Measurements from ENCODE around the gene TUNAR.

Gene TUNAR

GRCh38 chr14:95876761-95877538 lies at the start of gene TUNAR:
TSS of gene TUNAR (plus strand) at chr14:95876832.
- no peak for DNase-seq

GRCh38 chr14:95828649-95829265 lies 47.9 kb upstream of the TUNAR start:
- DNase-seq = no peak

- no peak for DNase-seq
Observed at GRCh38 chr14:95829321-95829720, 47.3 kb upstream of the TUNAR start.

- no peak for DNase-seq
Observed at GRCh38 chr14:95830386-95830785, 46.2 kb upstream of the TUNAR start.

GRCh38 chr14:95831041-95831440 lies 45.6 kb upstream of the TUNAR start:
- no peak for DNase-seq

GRCh38 chr14:95831468-95831867 lies 45.2 kb upstream of the TUNAR start:
- no peak for DNase-seq

GRCh38 chr14:95832012-95832411 lies 44.6 kb upstream of the TUNAR start:
- no peak for DNase-seq

GRCh38 chr14:95833429-95833828 lies 43.2 kb upstream of the TUNAR start:
- DNase-seq = no peak

GRCh38 chr14:95834496-95834895 lies 42.1 kb upstream of the TUNAR start:
- no peak for DNase-seq

GRCh38 chr14:95835121-95835730 lies 41.4 kb upstream of the TUNAR start:
- DNase-seq = no peak

GRCh38 chr14:95838862-95839261 lies 37.8 kb upstream of the TUNAR start:
- no peak for DNase-seq

GRCh38 chr14:95840094-95840700 lies 36.4 kb upstream of the TUNAR start:
- DNase-seq = no peak

- no peak for DNase-seq
Observed at GRCh38 chr14:95841668-95842067, 35.0 kb upstream of the TUNAR start.

- no peak for DNase-seq
Observed at GRCh38 chr14:95849761-95850160, 26.9 kb upstream of the TUNAR start.

- no peak for DNase-seq
Observed at GRCh38 chr14:95850429-95850828, 26.2 kb upstream of the TUNAR start.

- no peak for DNase-seq
Observed at GRCh38 chr14:95855606-95856005, 21.0 kb upstream of the TUNAR start.

GRCh38 chr14:95857275-95857674 lies 19.4 kb upstream of the TUNAR start:
- DNase-seq = no peak

- DNase-seq = no peak
Observed at GRCh38 chr14:95858893-95859292, 17.7 kb upstream of the TUNAR start.

- no peak for DNase-seq
Observed at GRCh38 chr14:95862243-95862642, 14.4 kb upstream of the TUNAR start.

- DNase-seq = no peak
Observed at GRCh38 chr14:95863295-95863694, 13.3 kb upstream of the TUNAR start.

GRCh38 chr14:95869776-95870175 lies 6.9 kb upstream of the TUNAR start:
- no peak for DNase-seq

- no peak for DNase-seq
Observed at GRCh38 chr14:95870772-95871171, 5.9 kb upstream of the TUNAR start.

GRCh38 chr14:95871531-95871930 lies 5.1 kb upstream of the TUNAR start:
- DNase-seq = no peak

GRCh38 chr14:95872777-95873176 lies 3.9 kb upstream of the TUNAR start:
- no peak for DNase-seq
